ENCODE data around the gene SCUBE2. TPM values are rescaled to one million over a fixed set of nuclear protein-coding genes. Genes with fewer than 3 reads are reported as not detected.

Gene SCUBE2
- 2.1 TPM for total RNA-seq
- polyA plus RNA-seq: 2.5 TPM
- long read RNA-seq, donor 1: 0 reads
- long read RNA-seq, donor 2: 0 reads
- long read RNA-seq, donor 3, full-length matches to known transcripts: 1 of 1 reads
- long read RNA-seq, donor 3, partial matches to known transcripts: 0 of 1 reads
- long read RNA-seq, donor 3, other reads (novel, unspliced or antisense): 0 of 1 reads
- long read RNA-seq, donor 4, partial matches to known transcripts: 0 of 1 reads
- long read RNA-seq, donor 4, other reads (novel, unspliced or antisense): 0 of 1 reads
- long read RNA-seq, donor 5: 0 reads
- long read RNA-seq, donor 6: 0 reads
- long read RNA-seq, donor 7: 0 reads
- long read RNA-seq, donor 8: 0 reads
- long read RNA-seq, donor 9: 0 reads
- long read RNA-seq, donor 10, full-length matches to known transcripts: 1 of 1 reads
- long read RNA-seq, donor 10, partial matches to known transcripts: 0 of 1 reads
- long read RNA-seq, donor 10, other reads (novel, unspliced or antisense): 0 of 1 reads

DNA sequence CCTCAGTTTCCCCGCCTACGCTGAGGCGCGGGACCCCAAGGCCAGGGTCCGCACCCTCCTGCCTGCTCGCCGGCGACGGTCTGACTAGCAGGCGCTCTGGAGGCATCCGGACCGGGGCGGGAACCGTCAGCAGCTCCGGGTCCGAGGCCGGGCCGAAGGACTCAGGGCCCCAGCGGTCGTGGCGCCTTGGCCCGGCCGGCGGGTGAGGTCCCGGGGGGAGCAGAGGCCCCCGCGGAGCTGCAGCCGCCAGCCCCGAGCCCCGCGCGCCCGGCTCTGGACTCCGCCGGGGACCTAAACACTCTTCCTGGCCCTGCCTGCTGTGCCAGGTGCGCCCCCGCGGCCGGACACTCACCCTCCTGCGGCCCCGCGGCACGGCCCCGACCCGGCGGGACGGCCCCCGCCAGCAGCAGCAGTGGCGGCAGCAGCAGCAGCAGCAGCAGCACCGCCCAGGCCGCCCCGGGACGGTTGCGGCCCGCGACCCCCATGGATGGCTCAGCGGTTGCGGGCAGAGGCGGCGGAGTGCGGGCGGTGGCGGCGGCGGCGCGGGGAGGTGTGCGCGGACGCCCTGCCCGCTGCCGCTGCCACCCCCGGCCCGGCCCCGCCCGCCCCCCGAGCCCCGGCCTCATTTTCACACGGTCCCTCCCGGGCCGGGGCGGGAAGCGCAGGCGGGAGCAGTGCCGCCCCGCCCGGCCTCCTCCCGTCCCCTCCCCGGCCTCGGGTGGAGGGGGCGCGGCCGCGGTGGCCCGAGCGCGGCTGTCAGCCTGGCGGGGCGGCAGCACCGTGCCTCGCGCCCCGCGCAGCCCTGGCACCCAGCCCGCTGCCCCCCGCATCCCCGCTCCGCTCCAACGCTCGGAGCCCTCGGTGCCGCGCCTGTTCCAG lies at the start of gene SCUBE2:
SCUBE2 (minus strand) TSS at position 556 of the 879 bp plus-strand sequence; CDS start at position 485, 71 bp downstream.
- H3K27ac ChIP-seq (ENCODE audit: low read depth in 1 of 2, low read length in 1 of 2): no peak within 1 kb of the TSS
- WGBS: 2% methylated on average over 113 of the region's 113 CpGs
- H3K4me1 ChIP-seq (ENCODE audit: control insufficient read depth in 2 of 2, insufficient read depth in 2 of 2, low read length in 2 of 2): peaks cover 0 to 4% of the 10 kb centered on the region in 2 donors
- H3K36me3 ChIP-seq (ENCODE audit: control insufficient read depth in 2 of 2, insufficient read depth in 2 of 2, low read length in 1 of 2): no peaks in the 10 kb centered on the region
- peaks cover 35 to 68% of the 10 kb centered on the region in 2 donors for H3K27me3 ChIP-seq (ENCODE audit: control insufficient read depth in 2 of 2, insufficient read depth in 1 of 2, low read length in 1 of 2)
- DNase-seq (ENCODE audit: low read depth in 6 of 9, low spot score in 9 of 9): no peak
- H3K9me3 ChIP-seq (ENCODE audit: control insufficient read depth in 2 of 2, insufficient read depth in 1 of 2, low read length in 1 of 2): no peaks in the 10 kb centered on the region
- peak within 1 kb of the TSS in 1 of 2 donors; percentile 38 for H3K4me3 ChIP-seq (ENCODE audit: low read length in 2 of 2)

GRCh38 chr11:9141186-9141585 lies 49.8 kb upstream of the SCUBE2 start:
- Histone ChIP-seq H3K27ac (ENCODE audit: low read depth in 1 of 2, low read length in 1 of 2) (no peak overlapping the region), H3K4me1 (ENCODE audit: control insufficient read depth in 2 of 2, insufficient read depth in 2 of 2, low read length in 2 of 2) (peaks cover 0 to 21% of the 10 kb centered on the region in 2 donors), H3K4me3 (ENCODE audit: low read length in 2 of 2) (no peak overlapping the region), H3K9me3 (ENCODE audit: control insufficient read depth in 2 of 2, insufficient read depth in 1 of 2, low read length in 1 of 2) (no peaks in the 10 kb centered on the region), H3K27me3 (ENCODE audit: control insufficient read depth in 2 of 2, insufficient read depth in 1 of 2, low read length in 1 of 2) (no peaks in the 10 kb centered on the region), H3K36me3 (ENCODE audit: control insufficient read depth in 2 of 2, insufficient read depth in 2 of 2, low read length in 1 of 2) (peaks cover 7 to 41% of the 10 kb centered on the region in 2 donors)
- 97% methylated on average over 7 of the region's 7 CpGs for WGBS
- no peak for DNase-seq (ENCODE audit: low read depth in 6 of 9, low spot score in 9 of 9)

DNA sequence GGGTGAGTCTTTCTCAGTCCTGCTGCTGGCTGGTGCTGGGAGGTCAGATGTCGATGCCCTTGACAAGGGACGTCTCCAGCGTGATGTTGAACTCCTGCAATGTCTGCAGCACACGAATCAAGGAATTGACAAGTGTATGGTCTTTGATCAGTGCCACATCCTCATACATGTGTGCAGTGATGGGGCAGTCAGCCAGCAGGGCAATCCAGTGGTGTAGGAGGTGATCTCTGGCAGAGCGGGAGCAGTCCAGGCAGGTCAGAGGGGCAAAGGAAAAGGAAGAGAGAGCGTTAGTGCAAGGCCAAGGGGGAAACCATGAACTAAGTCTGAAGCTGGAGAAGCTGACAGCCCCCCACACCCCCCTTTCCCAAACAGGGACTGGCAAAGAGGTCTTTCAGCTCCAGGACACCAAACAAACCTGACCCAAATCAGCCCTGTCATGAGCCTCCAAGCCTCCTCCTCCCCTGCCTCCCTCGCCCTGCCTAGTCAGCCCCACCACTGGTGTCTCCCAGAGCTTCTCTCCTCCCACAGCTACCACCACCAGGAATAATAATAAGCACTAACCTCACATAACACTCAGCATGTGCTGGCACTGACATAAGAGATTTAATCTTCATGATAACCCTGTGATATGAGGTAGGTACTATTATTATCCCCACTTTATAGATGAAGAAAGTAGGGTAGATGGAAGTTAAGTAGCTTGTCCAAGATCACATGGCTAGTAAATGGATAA lies 48.4 kb upstream of the SCUBE2 start:
- Histone ChIP-seq H3K27me3 (ENCODE audit: control insufficient read depth in 2 of 2, insufficient read depth in 1 of 2, low read length in 1 of 2) (no peaks in the 10 kb centered on the region), H3K4me3 (ENCODE audit: low read length in 2 of 2) (no peak overlapping the region), H3K4me1 (ENCODE audit: control insufficient read depth in 2 of 2, insufficient read depth in 2 of 2, low read length in 2 of 2) (peaks cover 0 to 18% of the 10 kb centered on the region in 2 donors), H3K9me3 (ENCODE audit: control insufficient read depth in 2 of 2, insufficient read depth in 1 of 2, low read length in 1 of 2) (no peaks in the 10 kb centered on the region), H3K36me3 (ENCODE audit: control insufficient read depth in 2 of 2, insufficient read depth in 2 of 2, low read length in 1 of 2) (peaks cover 7 to 37% of the 10 kb centered on the region in 2 donors), H3K27ac (ENCODE audit: low read depth in 1 of 2, low read length in 1 of 2) (peak overlapping the region in 1 of 2 donors; percentile 66)
- DNase-seq (ENCODE audit: low read depth in 6 of 9, low spot score in 9 of 9): no peak
- 97% methylated on average over 7 of the region's 7 CpGs for WGBS

DNA sequence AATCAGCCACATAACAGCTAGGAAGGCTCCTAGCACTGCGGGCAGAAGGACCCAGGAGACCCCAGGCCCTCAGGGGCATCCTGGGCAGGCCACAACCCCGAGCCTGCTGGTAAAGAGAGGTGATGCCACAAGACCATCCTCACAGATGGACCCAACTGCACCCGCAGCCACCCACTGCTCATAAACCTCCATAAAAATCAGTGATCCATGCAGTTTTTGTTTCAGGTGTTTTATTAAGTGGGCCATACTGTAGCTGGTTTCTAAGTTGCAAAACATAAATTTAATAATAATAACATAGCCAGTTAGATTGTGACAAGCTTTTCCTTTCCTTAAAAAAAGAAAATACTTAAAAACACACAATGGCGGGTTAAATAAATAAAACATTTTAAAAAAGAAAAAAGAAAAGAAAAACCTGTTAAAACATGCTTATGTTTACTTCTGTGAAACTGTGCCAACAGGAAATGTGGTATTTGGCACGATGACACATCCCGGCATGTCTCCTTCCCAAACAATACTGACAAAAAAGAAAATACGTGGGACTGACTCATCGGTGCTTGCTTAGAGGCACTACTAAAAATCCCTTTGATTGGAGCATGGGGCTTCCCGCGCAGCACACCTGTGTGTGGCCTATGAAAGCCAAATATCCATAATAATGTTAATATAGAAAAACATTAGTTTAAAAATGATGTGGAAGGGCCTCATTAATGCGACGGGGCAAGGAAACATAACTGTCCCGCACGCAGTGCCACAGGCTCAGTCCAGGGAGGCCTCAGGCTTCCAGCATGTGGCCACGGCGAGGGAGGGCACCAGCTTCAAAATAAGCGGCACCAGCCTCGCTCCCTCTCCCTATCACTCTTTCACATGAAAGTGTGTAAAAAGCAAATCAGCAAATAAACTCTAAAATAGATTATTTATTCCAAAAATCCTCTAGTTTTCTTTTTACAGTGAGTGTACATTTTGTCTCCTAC lies 47.5 kb upstream of the SCUBE2 start:
- Histone ChIP-seq H3K4me3 (ENCODE audit: low read length in 2 of 2) (no peak overlapping the region), H3K9me3 (ENCODE audit: control insufficient read depth in 2 of 2, insufficient read depth in 1 of 2, low read length in 1 of 2) (no peaks in the 10 kb centered on the region), H3K4me1 (ENCODE audit: control insufficient read depth in 2 of 2, insufficient read depth in 2 of 2, low read length in 2 of 2) (peaks cover 0 to 12% of the 10 kb centered on the region in 2 donors), H3K36me3 (ENCODE audit: control insufficient read depth in 2 of 2, insufficient read depth in 2 of 2, low read length in 1 of 2) (peaks cover 7 to 30% of the 10 kb centered on the region in 2 donors), H3K27me3 (ENCODE audit: control insufficient read depth in 2 of 2, insufficient read depth in 1 of 2, low read length in 1 of 2) (no peaks in the 10 kb centered on the region), H3K27ac (ENCODE audit: low read depth in 1 of 2, low read length in 1 of 2) (peak overlapping the region; percentile 36 to 61)
- DNase-seq (ENCODE audit: low read depth in 6 of 9, low spot score in 9 of 9): no peak
- WGBS: 82% methylated on average over 18 of the region's 18 CpGs

- Histone ChIP-seq H3K36me3 (ENCODE audit: control insufficient read depth in 2 of 2, insufficient read depth in 2 of 2, low read length in 1 of 2) (peaks cover 7 to 27% of the 10 kb centered on the region in 2 donors), H3K27ac (ENCODE audit: low read depth in 1 of 2, low read length in 1 of 2) (peak overlapping the region in 1 of 2 donors; percentile 37), H3K4me1 (ENCODE audit: control insufficient read depth in 2 of 2, insufficient read depth in 2 of 2, low read length in 2 of 2) (peaks cover 0 to 12% of the 10 kb centered on the region in 2 donors), H3K27me3 (ENCODE audit: control insufficient read depth in 2 of 2, insufficient read depth in 1 of 2, low read length in 1 of 2) (no peaks in the 10 kb centered on the region), H3K4me3 (ENCODE audit: low read length in 2 of 2) (no peak overlapping the region), H3K9me3 (ENCODE audit: control insufficient read depth in 2 of 2, insufficient read depth in 1 of 2, low read length in 1 of 2) (no peaks in the 10 kb centered on the region)
- 91% methylated on average over 3 of the region's 3 CpGs for WGBS
- DNase-seq (ENCODE audit: low read depth in 6 of 9, low spot score in 9 of 9): no peak
Measured at GRCh38 chr11:9138133-9138453, 46.7 kb upstream of the SCUBE2 start.

DNA sequence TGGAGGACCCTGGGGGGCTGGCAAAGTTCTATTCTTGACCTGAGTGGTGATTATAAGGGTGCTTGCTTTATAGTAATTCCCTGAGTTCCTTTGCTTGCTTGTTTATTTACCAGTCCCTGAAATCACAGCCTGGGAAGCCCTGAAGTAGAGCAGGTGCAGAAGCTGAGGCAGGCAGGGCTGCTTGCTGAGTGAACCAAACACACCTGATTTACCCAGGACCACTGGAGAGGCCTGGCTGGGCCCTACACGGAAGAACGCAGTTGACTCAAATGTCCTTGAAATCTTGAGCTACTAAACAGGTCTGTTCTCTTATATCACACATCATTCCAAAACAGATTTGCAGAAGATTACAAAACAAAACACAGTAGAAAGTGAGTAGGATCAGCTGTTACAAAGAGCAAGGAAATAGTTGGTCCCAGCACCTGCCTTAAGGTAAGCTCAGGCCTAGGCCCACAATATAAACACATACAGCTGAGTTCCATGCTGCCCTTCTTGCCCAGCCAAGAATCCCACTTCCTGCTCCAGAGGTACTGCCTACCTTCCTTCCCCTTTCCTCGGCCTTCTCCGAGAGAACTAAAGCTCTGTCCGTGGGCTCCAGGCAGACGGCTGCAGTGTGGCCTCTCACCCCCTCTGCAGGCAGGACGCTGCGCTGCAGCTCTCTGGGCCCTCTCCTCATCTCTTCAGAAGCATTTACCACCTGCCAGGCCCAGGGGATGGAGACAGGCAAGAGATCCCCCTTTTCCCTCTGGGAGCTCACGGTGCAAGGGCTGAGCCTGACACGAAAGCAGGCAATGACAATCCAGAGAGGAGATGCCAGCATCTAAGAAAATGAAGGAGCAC lies 46.1 kb upstream of the SCUBE2 start:
- no peaks in the 10 kb centered on the region for H3K9me3 ChIP-seq (ENCODE audit: control insufficient read depth in 2 of 2, insufficient read depth in 1 of 2, low read length in 1 of 2)
- peaks cover 7 to 21% of the 10 kb centered on the region in 2 donors for H3K36me3 ChIP-seq (ENCODE audit: control insufficient read depth in 2 of 2, insufficient read depth in 2 of 2, low read length in 1 of 2)
- peak; percentile 37 to 78 (median 57) for DNase-seq (ENCODE audit: low read depth in 6 of 9, low spot score in 9 of 9)
- no peak overlapping the region for H3K4me3 ChIP-seq (ENCODE audit: low read length in 2 of 2)
- no peaks in the 10 kb centered on the region for H3K27me3 ChIP-seq (ENCODE audit: control insufficient read depth in 2 of 2, insufficient read depth in 1 of 2, low read length in 1 of 2)
- peaks cover 0 to 12% of the 10 kb centered on the region in 2 donors for H3K4me1 ChIP-seq (ENCODE audit: control insufficient read depth in 2 of 2, insufficient read depth in 2 of 2, low read length in 2 of 2)
- no peak overlapping the region for H3K27ac ChIP-seq (ENCODE audit: low read depth in 1 of 2, low read length in 1 of 2)
- 35% methylated on average over 10 of the region's 10 CpGs for WGBS

DNA sequence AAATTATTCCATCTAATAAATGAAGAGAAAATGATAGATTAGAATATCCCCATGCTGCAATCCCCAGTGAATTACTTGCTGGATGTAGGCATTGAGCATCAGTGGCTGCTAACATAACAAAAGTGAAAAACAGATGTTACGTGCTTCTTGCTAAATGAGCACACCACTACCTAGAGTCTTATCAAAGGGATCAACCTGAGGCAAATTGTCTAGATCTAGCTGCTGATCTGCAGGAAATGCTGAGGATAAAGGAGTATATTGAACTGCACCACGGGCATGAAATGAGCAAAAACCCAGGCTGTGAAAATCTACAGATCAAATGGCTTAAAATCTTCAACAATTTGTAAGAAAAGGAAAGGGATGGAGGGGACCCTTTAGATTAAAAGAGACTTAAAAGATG lies 45.3 kb upstream of the SCUBE2 start:
- 55% methylated on average over 2 of the region's 2 CpGs for WGBS
- H3K4me3 ChIP-seq (ENCODE audit: low read length in 2 of 2): no peak overlapping the region
- H3K9me3 ChIP-seq (ENCODE audit: control insufficient read depth in 2 of 2, insufficient read depth in 1 of 2, low read length in 1 of 2): no peaks in the 10 kb centered on the region
- peak in 5 of 9 donors; percentile 4 to 50 (median 14) for DNase-seq (ENCODE audit: low read depth in 6 of 9, low spot score in 9 of 9)
- no peak overlapping the region for H3K27ac ChIP-seq (ENCODE audit: low read depth in 1 of 2, low read length in 1 of 2)
- no peaks in the 10 kb centered on the region for H3K27me3 ChIP-seq (ENCODE audit: control insufficient read depth in 2 of 2, insufficient read depth in 1 of 2, low read length in 1 of 2)
- H3K36me3 ChIP-seq (ENCODE audit: control insufficient read depth in 2 of 2, insufficient read depth in 2 of 2, low read length in 1 of 2): peaks cover 7 to 15% of the 10 kb centered on the region in 2 donors
- H3K4me1 ChIP-seq (ENCODE audit: control insufficient read depth in 2 of 2, insufficient read depth in 2 of 2, low read length in 2 of 2): peaks cover 0 to 12% of the 10 kb centered on the region in 2 donors

Measured in thymus (tissue), 14 donors.